ENCODE measurements around the gene FBXL17.

DNA sequence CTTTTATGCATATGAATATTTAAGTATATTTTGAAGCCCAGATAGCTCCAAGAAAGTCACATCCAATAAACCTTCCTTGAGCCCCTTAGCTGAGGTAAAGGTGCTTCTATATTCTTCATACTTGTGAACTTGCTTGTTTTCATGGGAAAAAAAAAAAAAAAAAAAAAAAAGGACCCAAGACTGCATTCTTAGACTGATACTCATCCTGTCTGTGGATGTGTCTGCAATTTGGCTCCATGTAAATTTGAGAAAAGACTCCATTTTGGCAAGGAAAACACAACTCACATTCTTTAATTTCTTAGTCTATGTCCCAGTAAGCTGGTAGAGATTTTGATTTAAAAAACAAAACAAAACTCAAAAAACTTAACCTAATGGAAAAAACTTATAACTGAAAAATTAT is 238.3 kb downstream of the FBXL17 start:
- TF ChIP-seq, protein P1, sequence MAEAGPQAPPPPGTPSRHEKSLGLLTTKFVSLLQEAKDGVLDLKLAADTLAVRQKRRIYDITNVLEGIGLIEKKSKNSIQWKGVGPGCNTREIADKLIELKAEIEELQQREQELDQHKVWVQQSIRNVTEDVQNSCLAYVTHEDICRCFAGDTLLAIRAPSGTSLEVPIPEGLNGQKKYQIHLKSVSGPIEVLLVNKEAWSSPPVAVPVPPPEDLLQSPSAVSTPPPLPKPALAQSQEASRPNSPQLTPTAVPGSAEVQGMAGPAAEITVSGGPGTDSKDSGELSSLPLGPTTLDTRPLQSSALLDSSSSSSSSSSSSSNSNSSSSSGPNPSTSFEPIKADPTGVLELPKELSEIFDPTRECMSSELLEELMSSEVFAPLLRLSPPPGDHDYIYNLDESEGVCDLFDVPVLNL (CRISPR knock-in tag; IDR thresholded peaks at IDR 0.05; ENCODE audit: borderline replicate concordance, low read depth): no peak
- TF ChIP-seq, protein P2, sequence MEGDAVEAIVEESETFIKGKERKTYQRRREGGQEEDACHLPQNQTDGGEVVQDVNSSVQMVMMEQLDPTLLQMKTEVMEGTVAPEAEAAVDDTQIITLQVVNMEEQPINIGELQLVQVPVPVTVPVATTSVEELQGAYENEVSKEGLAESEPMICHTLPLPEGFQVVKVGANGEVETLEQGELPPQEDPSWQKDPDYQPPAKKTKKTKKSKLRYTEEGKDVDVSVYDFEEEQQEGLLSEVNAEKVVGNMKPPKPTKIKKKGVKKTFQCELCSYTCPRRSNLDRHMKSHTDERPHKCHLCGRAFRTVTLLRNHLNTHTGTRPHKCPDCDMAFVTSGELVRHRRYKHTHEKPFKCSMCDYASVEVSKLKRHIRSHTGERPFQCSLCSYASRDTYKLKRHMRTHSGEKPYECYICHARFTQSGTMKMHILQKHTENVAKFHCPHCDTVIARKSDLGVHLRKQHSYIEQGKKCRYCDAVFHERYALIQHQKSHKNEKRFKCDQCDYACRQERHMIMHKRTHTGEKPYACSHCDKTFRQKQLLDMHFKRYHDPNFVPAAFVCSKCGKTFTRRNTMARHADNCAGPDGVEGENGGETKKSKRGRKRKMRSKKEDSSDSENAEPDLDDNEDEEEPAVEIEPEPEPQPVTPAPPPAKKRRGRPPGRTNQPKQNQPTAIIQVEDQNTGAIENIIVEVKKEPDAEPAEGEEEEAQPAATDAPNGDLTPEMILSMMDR (IDR thresholded peaks at IDR 0.05): no peak
- TF ChIP-seq NR3C1 (CRISPR knock-in tag; conservative IDR thresholded peaks at IDR 0.05; ENCODE audit: low read depth): no peak
- TF ChIP-seq, protein P3, sequence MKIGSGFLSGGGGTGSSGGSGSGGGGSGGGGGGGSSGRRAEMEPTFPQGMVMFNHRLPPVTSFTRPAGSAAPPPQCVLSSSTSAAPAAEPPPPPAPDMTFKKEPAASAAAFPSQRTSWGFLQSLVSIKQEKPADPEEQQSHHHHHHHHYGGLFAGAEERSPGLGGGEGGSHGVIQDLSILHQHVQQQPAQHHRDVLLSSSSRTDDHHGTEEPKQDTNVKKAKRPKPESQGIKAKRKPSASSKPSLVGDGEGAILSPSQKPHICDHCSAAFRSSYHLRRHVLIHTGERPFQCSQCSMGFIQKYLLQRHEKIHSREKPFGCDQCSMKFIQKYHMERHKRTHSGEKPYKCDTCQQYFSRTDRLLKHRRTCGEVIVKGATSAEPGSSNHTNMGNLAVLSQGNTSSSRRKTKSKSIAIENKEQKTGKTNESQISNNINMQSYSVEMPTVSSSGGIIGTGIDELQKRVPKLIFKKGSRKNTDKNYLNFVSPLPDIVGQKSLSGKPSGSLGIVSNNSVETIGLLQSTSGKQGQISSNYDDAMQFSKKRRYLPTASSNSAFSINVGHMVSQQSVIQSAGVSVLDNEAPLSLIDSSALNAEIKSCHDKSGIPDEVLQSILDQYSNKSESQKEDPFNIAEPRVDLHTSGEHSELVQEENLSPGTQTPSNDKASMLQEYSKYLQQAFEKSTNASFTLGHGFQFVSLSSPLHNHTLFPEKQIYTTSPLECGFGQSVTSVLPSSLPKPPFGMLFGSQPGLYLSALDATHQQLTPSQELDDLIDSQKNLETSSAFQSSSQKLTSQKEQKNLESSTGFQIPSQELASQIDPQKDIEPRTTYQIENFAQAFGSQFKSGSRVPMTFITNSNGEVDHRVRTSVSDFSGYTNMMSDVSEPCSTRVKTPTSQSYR (CRISPR knock-in tag; IDR thresholded peaks at IDR 0.05): no peak

All from WTC11 (cell line).